Spleen (tissue), 7 donors: ENCODE data around the gene ITGAE.

Source experiments
- CTCF ChIP-seq, 11 experiments: fragments of 200-600 bp in 7 of 11; fragments of 450-650 bp in 4 of 11; sonication (generic) in 4 of 11; IDR thresholded peaks in 8 of 11; conservative IDR thresholded peaks in 3 of 11; 1 replicate in 7 of 11; 2 replicates in 4 of 11; pipeline versions ENCODE4 v1.4.0 to v1.8.0; 2016 to 2021; ENCODE audit warnings: antibody characterized with exemption in 11 of 11, inconsistent platforms in 4 of 11, mild to moderate bottlenecking in 1 of 11
- POLR2A ChIP-seq, 3 donors: fragments of 450-650 bp; IDR thresholded peaks; one replicate each; pipeline ENCODE4 v1.5.1; 2017; ENCODE audit warnings: antibody characterized with exemption in 3 of 3, mild to moderate bottlenecking in 1 of 3
- POLR2AphosphoS5 ChIP-seq, 3 donors: sonication (generic); formaldehyde crosslinking; IDR thresholded peaks; one replicate each; pipeline ENCODE4 v1.5.1; 2017; ENCODE audit warnings: antibody characterized with exemption in 3 of 3
- donor health status: DM: no; HTN: no; CAD: no; lungs with moderate emphysema.
- donor health status: DM: no; HTN: no; CAD: no.
- donor health status: DM: no; HTN: no; CAD: no.

DNA sequence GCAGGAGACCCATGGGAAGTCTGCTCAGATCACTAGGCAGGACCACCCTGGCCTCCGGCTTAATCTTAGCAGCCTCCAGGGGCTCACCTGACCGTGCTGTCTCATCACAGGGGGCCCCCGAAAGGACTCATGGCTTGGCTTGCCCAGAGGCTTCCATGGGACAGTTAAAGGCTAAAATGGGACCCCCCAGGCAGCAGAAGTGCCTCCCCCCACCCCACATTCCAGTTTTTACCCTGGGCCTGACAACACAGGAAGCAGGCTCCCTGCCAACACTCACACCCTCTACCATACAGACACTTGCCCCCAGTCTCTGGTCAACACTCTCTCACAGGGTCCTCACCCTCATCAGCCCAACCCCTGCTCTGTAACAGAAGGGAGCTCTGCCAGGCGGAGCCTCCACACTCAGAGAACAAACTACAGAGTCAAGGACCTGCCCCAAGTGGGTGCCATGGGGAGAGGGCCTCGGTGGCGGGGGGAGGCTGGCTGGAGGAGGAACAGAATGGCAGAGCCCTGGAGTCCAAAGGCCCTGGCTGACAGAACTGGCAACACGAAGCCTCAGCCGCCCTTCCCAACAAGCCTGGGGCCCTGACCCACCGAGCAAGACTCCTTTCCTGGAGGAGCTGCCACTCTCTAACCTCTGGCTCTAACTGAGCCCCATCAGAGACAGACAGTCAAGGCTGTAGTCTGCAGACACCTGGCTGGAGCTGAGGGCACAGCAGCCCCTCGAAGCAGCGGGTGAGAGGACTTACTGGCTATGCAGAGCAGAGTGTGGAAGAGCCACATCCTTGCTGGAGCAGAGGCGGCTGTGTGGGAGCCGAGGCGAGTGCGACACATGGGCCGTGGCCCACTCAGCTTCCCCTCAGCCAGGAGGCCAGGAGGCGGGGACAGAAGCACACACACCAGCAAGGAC lies at the start of gene ITGAE:
- TF ChIP-seq POLR2A (IDR thresholded peaks at IDR 0.05) (no peak), CTCF (IDR thresholded peaks at IDR 0.05 in 8 of 11, conservative IDR thresholded peaks at IDR 0.05 in 3 of 11) (no peak), POLR2AphosphoS5 (IDR thresholded peaks at IDR 0.05) (no peak)
